ENCODE results near the gene DLD.
"Not testable (repeated sequence)": the region's sequence is repeated elsewhere in the genome, so short reads cannot be mapped to it uniquely, and the experiment has no call there.

DLD gene

GRCh38 chr7:107917763-107918651 lies 27.0 kb downstream of the DLD start:
- FAIRE-seq = no peak

- no peak for FAIRE-seq
Measured at GRCh38 chr7:107918948-107919347, 28.0 kb downstream of the DLD start.

DNA sequence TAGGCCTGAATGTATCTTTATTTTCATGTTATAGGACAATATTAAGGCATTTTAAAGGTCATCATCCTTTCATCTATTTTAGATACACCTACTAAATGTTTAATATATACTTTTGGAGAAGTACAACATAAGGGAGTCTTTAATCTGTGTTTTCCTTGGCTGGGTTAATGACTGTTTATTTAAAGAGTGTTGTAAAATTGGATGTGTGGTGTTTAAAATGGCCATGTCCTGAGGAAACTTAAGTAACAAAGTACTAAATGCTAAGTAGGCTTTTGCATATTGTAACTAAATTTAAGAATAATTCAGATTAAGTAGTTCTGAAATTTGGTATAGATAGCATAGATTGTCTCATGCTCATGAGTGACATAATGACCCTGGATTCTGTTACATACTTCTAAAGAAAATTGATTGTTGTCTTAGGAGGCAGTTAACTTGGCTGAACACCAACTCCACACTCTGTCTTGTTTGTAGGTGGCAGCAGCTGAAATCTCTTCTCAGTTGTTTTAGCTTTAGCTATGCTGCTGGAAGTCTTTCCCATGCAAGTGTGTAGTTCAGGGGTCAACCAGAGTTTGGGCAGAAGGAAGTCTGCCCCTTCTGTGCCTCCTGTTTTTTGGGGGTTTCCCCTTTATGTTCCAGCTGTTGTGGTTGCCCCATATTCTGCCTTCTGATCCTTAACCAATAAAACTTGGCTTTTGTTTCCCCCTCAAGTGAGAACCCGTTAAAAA lies 29.2 kb downstream of the DLD start:
- no peak for FAIRE-seq

DNA sequence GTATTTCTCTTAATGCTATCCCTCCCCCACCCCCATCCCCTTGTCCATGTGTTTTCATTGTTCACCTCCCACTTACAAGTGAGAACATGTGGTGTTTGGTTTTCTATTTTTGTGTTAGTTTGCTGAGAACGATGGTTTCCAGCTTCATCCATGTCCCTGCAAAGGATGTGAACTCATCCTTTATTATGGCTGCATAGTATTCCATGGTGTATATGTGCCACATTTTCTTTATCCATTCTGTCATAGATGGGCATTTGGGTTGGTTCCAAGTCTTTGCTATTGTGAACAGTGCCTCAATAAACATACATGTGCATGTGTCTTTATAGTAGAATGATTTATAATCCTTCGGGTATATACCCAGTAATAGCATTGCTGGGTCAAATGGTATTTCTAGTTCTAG lies 30.8 kb downstream of the DLD start:
- not testable (repeated sequence) for FAIRE-seq

- FAIRE-seq = no peak
Measured at GRCh38 chr7:107922886-107923285, 31.9 kb downstream of the DLD start.

DNA sequence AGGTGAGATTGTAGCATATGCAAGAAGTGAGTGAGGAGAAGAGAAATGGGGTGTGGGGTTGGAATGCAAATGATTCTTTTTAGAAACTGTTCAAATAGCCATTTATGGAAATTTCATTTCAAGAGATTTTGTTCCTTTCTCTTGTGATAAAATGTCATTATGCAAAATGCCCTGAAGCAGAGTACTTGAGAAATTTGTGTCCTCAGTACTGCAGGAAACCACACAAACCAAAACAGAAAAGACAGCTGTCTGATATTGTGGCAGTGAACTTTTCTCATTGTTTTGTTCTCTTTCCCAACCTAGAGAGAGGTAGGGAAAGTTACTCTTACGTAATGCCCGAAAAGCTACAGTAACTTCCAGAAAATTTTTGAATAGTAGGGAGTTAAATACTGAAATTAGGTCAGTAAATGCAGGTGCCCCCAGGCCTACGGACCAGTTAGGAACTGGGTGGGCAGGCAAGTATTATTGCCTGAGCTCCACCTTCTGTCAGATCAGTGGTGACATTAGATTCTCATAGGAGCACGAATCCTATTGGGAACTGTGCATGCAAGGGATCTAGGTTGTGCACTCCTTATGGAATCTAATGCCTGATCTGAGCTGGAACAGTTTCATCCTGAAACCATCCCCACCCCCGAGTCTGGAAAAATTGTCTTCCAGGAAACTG lies 34.0 kb downstream of the DLD start:
- FAIRE-seq = no peak

DNA sequence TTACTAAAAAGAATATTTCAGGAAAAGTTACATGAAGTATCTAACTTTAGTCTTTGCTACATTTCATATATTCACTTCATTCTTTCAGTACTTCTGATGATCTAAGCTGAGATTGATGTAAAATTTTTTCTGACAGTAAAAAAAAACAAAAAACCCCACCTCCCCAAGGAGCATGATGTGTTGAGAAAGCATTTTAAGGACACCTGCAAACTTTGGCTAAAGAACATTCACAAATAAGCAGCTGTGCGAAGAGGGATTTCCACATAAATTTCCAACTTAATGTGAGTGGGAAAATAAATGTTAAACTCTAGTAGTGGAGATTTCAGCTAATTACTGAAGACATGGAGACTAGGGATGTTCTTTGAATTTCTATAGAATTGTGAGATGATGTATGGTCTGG lies 35.5 kb downstream of the DLD start:
- no peak for FAIRE-seq

- FAIRE-seq = no peak
Measured at GRCh38 chr7:107931740-107932515, 40.9 kb downstream of the DLD start.

- no peak for FAIRE-seq
Measured at GRCh38 chr7:107932805-107933204, 41.8 kb downstream of the DLD start.

GRCh38 chr7:107933386-107934013 lies 42.5 kb downstream of the DLD start:
- no peak for FAIRE-seq

DNA sequence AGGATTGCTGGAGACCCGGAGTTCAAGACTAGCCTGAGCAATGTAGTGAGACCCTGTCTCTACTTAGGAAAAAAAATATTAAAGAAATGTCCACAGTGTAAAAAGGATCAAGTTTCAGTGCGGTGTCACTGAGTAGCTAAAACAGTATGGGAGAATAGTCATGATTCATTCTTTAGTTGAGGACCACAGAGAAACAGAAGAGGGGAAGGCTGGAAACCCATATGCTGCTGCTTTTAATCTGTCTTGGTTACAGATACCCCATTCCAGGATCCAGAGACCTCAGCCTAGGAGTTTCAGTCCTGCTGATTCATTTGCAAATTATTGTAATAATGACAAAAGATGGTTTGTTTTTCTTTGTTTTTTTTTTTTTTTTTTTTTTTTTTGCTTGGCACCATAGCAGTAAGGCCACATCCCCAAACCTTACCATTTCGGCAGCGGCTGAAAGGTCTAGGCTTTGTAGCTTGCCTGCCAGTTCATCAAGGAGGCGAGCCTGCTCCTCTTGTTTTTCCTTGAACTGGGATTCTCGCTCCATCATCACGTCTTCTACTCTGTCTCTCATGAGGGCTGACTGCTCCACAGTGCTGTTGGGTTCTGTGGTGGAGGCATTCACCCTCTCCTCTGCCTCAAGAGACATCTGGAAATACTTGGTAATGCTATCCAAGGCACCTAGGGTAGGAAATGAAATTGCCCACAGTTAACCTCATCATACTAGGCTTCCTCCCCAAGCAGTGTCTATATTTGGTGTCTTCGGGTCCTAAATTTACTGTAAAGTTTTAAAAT lies 44.2 kb downstream of the DLD start:
- no peak for FAIRE-seq

GRCh38 chr7:107936312-107936711 lies 45.3 kb downstream of the DLD start:
- FAIRE-seq = no peak

DNA sequence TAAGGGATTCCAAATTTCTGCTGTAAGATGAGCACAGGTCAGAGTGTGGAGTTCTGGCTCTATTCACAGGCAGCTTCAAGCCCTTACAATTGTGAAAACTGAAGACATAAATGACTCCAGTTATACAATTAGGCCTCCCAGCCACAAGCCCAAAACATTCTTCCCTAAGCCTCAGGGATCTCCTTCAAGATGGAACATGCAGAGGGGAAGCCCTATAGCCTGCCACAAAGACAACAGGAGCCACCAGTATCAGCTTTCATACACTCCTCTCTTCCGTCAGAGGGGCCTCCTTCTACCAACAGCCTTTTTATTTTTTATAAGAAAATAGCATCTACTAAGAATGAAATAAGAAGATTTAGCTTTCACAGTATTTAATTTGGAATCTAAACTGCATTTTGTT lies 46.5 kb downstream of the DLD start:
- no peak for FAIRE-seq

DNA sequence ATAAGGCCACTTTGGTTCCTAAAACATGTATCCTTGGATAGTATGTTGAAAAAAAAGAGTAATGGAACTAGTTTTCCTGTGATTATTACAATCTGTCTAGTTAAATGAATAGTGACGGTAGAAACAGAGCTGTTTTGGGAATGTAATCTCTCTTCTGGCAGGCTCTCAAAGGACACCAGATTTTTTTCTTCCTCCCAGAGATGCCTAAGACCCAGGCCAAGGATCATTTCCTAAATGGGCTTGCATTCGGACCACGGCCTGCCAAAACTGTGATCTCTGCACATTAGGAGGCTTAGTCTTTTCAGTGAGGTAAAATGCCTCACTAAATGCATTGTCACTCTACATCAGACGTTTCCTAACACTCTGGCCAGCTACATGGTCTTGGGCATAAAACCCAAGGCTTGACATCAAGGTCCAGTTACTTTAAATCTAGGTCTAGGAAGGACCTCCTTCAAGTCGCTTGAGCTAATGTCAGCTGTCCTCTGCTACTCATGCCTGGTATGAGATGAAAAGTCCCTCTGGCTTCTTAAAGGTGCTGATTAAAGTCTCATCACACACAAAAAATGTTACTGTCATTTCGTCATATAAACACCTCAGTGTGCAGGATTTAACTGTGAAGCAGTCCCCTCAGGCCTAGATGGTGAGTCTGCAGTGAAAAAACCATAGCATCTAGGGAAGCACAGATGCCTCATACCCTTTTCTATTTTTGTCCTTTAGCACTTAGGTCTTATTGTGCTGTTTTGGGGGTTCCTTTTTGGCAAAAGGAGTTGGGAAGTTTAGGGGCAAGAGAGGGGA lies 47.7 kb downstream of the DLD start:
- FAIRE-seq = no peak

GRCh38 chr7:107939573-107940489 lies 48.8 kb downstream of the DLD start:
- FAIRE-seq = no peak

DNA sequence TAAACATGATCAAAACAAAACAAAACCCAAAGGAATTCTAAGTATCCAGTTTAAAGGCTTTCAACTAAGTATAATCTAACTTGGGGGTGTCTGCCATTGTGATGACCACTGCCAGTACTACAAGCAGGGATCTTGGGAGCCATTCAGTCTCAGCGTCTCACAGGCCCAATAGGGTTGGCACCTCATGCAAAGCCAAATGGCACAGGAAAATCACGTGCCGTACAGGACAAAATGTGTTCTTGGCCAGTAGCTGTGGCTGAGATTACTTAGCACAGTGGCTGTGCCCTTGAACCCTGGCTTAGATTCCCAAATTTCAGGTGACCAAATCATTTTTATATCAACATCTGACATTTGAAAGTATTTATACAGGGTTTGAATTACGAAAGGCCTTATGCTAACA lies 50.0 kb downstream of the DLD start:
- no peak for FAIRE-seq

GRCh38 chr7:107943018-107943417 lies 52.0 kb downstream of the DLD start:
- no peak for FAIRE-seq

GRCh38 chr7:107944411-107945169 lies 53.6 kb downstream of the DLD start:
- no peak for FAIRE-seq

GRCh38 chr7:107945332-107945731 lies 54.3 kb downstream of the DLD start:
- no peak for FAIRE-seq

All from TTC549 (cell line).